Calu3 (cell line): ENCODE results near the gene SH3RF1. TPM values are rescaled to one million over a fixed set of nuclear protein-coding genes. Genes with fewer than 3 reads are reported as not detected.

ENCODE experiments used
- BruUV-seq: library from RNA; stranded (reverse); fragments of 400-500 nt; replicated peaks from 2 replicates; lab custom pipeline; 2021; lab: Mats Ljungman, UMichigan
- CTCF ChIA-PET: fragments of 300-600 bp; sonication (Branson Sonifier 250); formaldehyde crosslinking; loops from one replicate; lab custom pipeline; 2022; ENCODE audit warnings: antibody characterized with exemption; lab: Charles Lee
- DNase-seq: peaks from one replicate; pipeline ENCODE4 v3.0.0; 2022
- H3K27ac Mint-ChIP-seq: one replicate; pipeline ENCODE4 v1.8.0; 2022; ENCODE audit warnings: mixed read lengths; ENCODE audit not compliant: unreplicated experiment
- H3K27me3 Mint-ChIP-seq: one replicate; pipeline ENCODE4 v1.8.0; 2022; ENCODE audit warnings: mixed read lengths; ENCODE audit not compliant: unreplicated experiment
- H3K36me3 Mint-ChIP-seq: one replicate; pipeline ENCODE4 v1.8.0; 2022; ENCODE audit warnings: mild to moderate bottlenecking, moderate library complexity, mixed read lengths; ENCODE audit not compliant: insufficient read depth, unreplicated experiment
- H3K4me1 Mint-ChIP-seq: one replicate; pipeline ENCODE4 v1.8.0; 2022; ENCODE audit warnings: mild to moderate bottlenecking, low read depth, mixed read lengths; ENCODE audit not compliant: unreplicated experiment
- H3K4me3 Mint-ChIP-seq: one replicate; pipeline ENCODE4 v1.8.0; 2022; ENCODE audit warnings: mild to moderate bottlenecking, low read depth, moderate library complexity, mixed read lengths; ENCODE audit not compliant: unreplicated experiment
- H3K9me3 Mint-ChIP-seq: one replicate; pipeline ENCODE4 v1.8.0; 2022; ENCODE audit warnings: low read depth, mixed read lengths; ENCODE audit not compliant: unreplicated experiment
- intact Hi-C: fragments of 100-400 bp; cut with micrococcal nuclease; formaldehyde crosslinking; loops from one replicate; pipeline ENCODE4 v1.10.0; 2022; ENCODE audit not compliant: unreplicated experiment
- total RNA-seq: library from RNA; stranded (reverse); gene quantifications from 2 replicates; pipeline ENCODE4 v1.2.3, GENCODE V29; 2022
- TF ChIP-seq, protein P1 (sequence below): fragments of 200-600 bp; IDR thresholded peaks from one replicate; pipeline ENCODE4 v1.8.0; 2022; ENCODE audit warnings: antibody characterized with exemption; ENCODE audit not compliant: unreplicated experiment

Gene SH3RF1
- total RNA-seq, 1 experiment from 2014 or later = 70.1 TPM

DNA sequence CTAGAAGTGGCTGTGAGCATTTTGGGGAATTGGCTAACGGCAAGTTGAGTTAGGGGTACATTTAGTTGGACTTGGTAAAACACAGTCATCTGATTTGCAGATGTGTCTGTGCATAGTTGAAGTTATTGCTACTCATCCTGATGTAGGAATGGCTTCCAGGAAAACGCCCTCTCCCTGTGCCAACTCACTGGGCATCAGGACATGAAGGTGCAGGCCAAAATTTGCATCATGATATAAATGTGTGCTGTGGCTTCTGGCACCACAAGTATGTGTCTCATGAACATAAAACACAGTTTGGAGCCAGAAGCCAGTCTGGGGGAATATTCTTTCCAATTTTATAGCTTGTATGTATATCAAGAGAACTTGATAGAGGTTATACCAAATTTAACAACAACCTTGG, 206.5 kb downstream of the SH3RF1 start:
- Mint-ChIP-seq H3K27ac (no peak overlapping the region), H3K9me3 (no peaks in the 10 kb centered on the region), H3K36me3 (peaks cover 9% of the 10 kb centered on the region), H3K4me1 (peaks cover 12% of the 10 kb centered on the region), H3K4me3 (no peak overlapping the region), H3K27me3 (no peaks in the 10 kb centered on the region)
- CTCF ChIA-PET = no interaction called here
- TF ChIP-seq, protein P1, sequence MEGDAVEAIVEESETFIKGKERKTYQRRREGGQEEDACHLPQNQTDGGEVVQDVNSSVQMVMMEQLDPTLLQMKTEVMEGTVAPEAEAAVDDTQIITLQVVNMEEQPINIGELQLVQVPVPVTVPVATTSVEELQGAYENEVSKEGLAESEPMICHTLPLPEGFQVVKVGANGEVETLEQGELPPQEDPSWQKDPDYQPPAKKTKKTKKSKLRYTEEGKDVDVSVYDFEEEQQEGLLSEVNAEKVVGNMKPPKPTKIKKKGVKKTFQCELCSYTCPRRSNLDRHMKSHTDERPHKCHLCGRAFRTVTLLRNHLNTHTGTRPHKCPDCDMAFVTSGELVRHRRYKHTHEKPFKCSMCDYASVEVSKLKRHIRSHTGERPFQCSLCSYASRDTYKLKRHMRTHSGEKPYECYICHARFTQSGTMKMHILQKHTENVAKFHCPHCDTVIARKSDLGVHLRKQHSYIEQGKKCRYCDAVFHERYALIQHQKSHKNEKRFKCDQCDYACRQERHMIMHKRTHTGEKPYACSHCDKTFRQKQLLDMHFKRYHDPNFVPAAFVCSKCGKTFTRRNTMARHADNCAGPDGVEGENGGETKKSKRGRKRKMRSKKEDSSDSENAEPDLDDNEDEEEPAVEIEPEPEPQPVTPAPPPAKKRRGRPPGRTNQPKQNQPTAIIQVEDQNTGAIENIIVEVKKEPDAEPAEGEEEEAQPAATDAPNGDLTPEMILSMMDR = no peak
- BruUV-seq = no TSS peak
- DNase-seq = no peak
- intact Hi-C loops = no loop called here

DNA sequence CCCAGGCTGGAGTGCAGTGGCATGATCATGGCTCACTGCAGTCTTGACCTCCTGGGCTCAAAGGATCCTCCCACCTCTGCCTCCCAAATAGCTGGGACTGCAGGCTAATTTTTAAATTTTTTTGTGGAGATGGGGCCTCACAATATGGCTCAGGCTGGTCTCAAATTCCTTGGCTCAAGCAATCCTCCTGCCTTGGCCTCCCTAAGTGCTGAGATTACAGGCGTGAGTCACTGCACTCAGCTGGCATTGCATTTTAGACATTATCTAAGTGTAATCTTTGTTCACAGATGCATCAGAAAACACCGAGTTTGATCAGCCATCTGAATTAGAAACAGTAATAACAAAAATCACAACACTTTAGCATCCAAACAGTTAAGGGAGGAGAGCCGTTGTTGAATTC, 207.3 kb downstream of the SH3RF1 start:
- H3K27me3 Mint-ChIP-seq = no peaks in the 10 kb centered on the region
- H3K9me3 Mint-ChIP-seq = no peaks in the 10 kb centered on the region
- no TSS peak for BruUV-seq
- peaks cover 7% of the 10 kb centered on the region for H3K4me1 Mint-ChIP-seq
- DNase-seq = no peak
- H3K36me3 Mint-ChIP-seq = peaks cover 9% of the 10 kb centered on the region
- TF ChIP-seq, protein P1 = no peak
- no peak overlapping the region for H3K27ac Mint-ChIP-seq
- intact Hi-C loops = no loop called here
- no peak overlapping the region for H3K4me3 Mint-ChIP-seq
- CTCF ChIA-PET = interaction anchor here (0.6 kb wide), 1 partner anchor 333 kb away, joined by 3 read pairs; no protein-coding TSS in a partner anchor

DNA sequence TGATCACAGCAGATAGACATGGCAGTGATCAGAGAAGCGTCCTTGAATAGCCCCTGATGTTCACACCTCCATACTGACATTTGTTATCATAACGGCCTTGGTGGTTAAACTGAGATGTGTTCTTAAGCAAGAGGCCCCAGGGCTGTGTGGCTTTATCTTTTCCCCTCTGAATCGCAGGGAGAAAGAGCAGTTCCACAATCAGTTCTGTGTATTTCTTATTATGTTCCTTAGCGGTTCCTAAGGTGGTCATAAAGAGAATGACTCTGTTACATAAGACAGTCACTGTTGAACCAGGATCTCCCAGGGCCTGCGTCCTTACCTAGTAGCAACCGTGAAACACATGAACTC, 207.9 kb downstream of the SH3RF1 start:
- H3K36me3 Mint-ChIP-seq = peaks cover 4% of the 10 kb centered on the region
- H3K9me3 Mint-ChIP-seq = no peaks in the 10 kb centered on the region
- intact Hi-C loops = no loop called here
- H3K4me1 Mint-ChIP-seq = peaks cover 1% of the 10 kb centered on the region
- no peaks in the 10 kb centered on the region for H3K27me3 Mint-ChIP-seq
- H3K4me3 Mint-ChIP-seq = no peak overlapping the region
- TF ChIP-seq, protein P1 = no peak
- no peak for DNase-seq
- H3K27ac Mint-ChIP-seq = no peak overlapping the region
- CTCF ChIA-PET = no interaction called here
- BruUV-seq = no TSS peak

- BruUV-seq = no TSS peak
These were observed 209.4 kb downstream of the SH3RF1 start for GRCh38 chr4:169061386-169061785.

More at GRCh38 chr4:169061386-169061785, 209.4 kb downstream of the SH3RF1 start:
- TF ChIP-seq, protein P1 = no peak
- no peaks in the 10 kb centered on the region for H3K27me3 Mint-ChIP-seq
- intact Hi-C loops = no loop called here
- peaks cover 4% of the 10 kb centered on the region for H3K36me3 Mint-ChIP-seq
- H3K27ac Mint-ChIP-seq = no peak overlapping the region
- H3K4me1 Mint-ChIP-seq = no peaks in the 10 kb centered on the region
- CTCF ChIA-PET = no interaction called here
- no peak overlapping the region for H3K4me3 Mint-ChIP-seq
- no peaks in the 10 kb centered on the region for H3K9me3 Mint-ChIP-seq
- no peak for DNase-seq
